GM18868 (cell line): ENCODE measurements around the gene MAP4K1.
"Not testable (repeated sequence)": the region's sequence is repeated elsewhere in the genome, so short reads cannot be mapped to it uniquely, and the experiment has no call there.

Experiments used
- ATAC-seq: cut with Tn5 transposase; IDR thresholded peaks from one replicate; pipeline ENCODE4 v1.9.1; 2021; ENCODE audit warnings: mild to moderate bottlenecking, moderate library complexity; ENCODE audit not compliant: unreplicated experiment

Gene MAP4K1

GRCh38 chr19:38653028-38653571, 35.3 kb upstream of the MAP4K1 start:
- no peak for ATAC-seq

- no peak for ATAC-seq
These were observed 33.3 kb upstream of the MAP4K1 start for GRCh38 chr19:38650911-38651584.

- no peak for ATAC-seq
These were observed 32.5 kb upstream of the MAP4K1 start for GRCh38 chr19:38650172-38650775.

- ATAC-seq: no peak
These were observed 31.8 kb upstream of the MAP4K1 start for GRCh38 chr19:38649305-38650171.

GRCh38 chr19:38648769-38649304, 31.1 kb upstream of the MAP4K1 start:
- no peak for ATAC-seq

- ATAC-seq: no peak
These were observed 30.4 kb upstream of the MAP4K1 start for GRCh38 chr19:38647966-38648768.

- peak; percentile 80 for ATAC-seq
These were observed 29.7 kb upstream of the MAP4K1 start, which contains the start of gene ACTN4 for GRCh38 chr19:38647368-38647965. TSS of gene ACTN4 (plus strand) at chr19:38647649. CDS start at chr19:38647746, 97 bp downstream.

GRCh38 chr19:38644719-38645118, 27.0 kb upstream of the MAP4K1 start:
- no peak for ATAC-seq

- no peak for ATAC-seq
These were observed 24.4 kb upstream of the MAP4K1 start for GRCh38 chr19:38642176-38642575.

GRCh38 chr19:38640368-38640767, 22.6 kb upstream of the MAP4K1 start:
- ATAC-seq: no peak

GRCh38 chr19:38639679-38640078, 21.9 kb upstream of the MAP4K1 start:
- no peak for ATAC-seq

GRCh38 chr19:38638461-38638860, 20.7 kb upstream of the MAP4K1 start:
- no peak for ATAC-seq

GRCh38 chr19:38635483-38636399, 18.0 kb upstream of the MAP4K1 start:
- ATAC-seq: no peak

GRCh38 chr19:38634757-38635482, 17.2 kb upstream of the MAP4K1 start:
- no peak for ATAC-seq

GRCh38 chr19:38632476-38633213, 14.9 kb upstream of the MAP4K1 start:
- ATAC-seq: no peak

GRCh38 chr19:38631811-38632475, 14.2 kb upstream of the MAP4K1 start:
- not testable (repeated sequence) for ATAC-seq

- ATAC-seq: not testable (repeated sequence)
These were observed 13.5 kb upstream of the MAP4K1 start for GRCh38 chr19:38631301-38631700.
